Neural progenitor cell (in vitro differentiated cells): ENCODE data around the gene GFPT2. TPM values are rescaled to one million over a fixed set of nuclear protein-coding genes. Genes with fewer than 3 reads are reported as not detected.

Experiments
- DNase-seq: peaks from one replicate; pipeline ENCODE4 v3.0.0-alpha.2; 2016; ENCODE audit warnings: low spot score
- H2AFZ ChIP-seq: fragments of 200-600 bp; sonication (generic); replicated peaks from 2 replicates; pipeline ENCODE4 v1.6.1; 2016; ENCODE audit warnings: antibody characterized with exemption
- H3F3A ChIP-seq: fragments of 200-600 bp; sonication (generic); 2 replicates; pipeline ENCODE4 v1.6.1; 2016; ENCODE audit warnings: antibody characterized with exemption, low read depth
- H3K27ac ChIP-seq: fragments of 200-600 bp; sonication (generic); 2 replicates; pipeline ENCODE4 v1.5.1; 2016; ENCODE audit warnings: mild to moderate bottlenecking
- H3K27me3 ChIP-seq: fragments of 200-600 bp; sonication (generic); 2 replicates; pipeline ENCODE4 v1.6.1; 2016; ENCODE audit warnings: mild to moderate bottlenecking, moderate library complexity
- H3K36me3 ChIP-seq: fragments of 200-600 bp; sonication (generic); 2 replicates; pipeline ENCODE4 v1.5.1; 2016
- H3K4me1 ChIP-seq: fragments of 200-600 bp; sonication (generic); 2 replicates; pipeline ENCODE4 v1.6.1; 2016; ENCODE audit warnings: mixed run types
- H3K4me2 ChIP-seq: fragments of 200-600 bp; sonication (generic); 2 replicates; pipeline ENCODE4 v1.6.1; 2016
- H3K4me3 ChIP-seq: fragments of 200-600 bp; sonication (generic); 2 replicates; pipeline ENCODE4 v1.5.1; 2016
- H3K79me2 ChIP-seq: fragments of 200-600 bp; sonication (generic); 2 replicates; pipeline ENCODE4 v1.6.1; 2016; ENCODE audit warnings: low read depth
- H3K9ac ChIP-seq: fragments of 200-600 bp; sonication (generic); 2 replicates; pipeline ENCODE4 v1.6.1; 2016
- H3K9me3 ChIP-seq: fragments of 200-600 bp; sonication (generic); 2 replicates; pipeline ENCODE4 v1.5.1; 2016; ENCODE audit warnings: low read depth
- H4K20me1 ChIP-seq: fragments of 200-600 bp; sonication (generic); 2 replicates; pipeline ENCODE4 v1.6.1; 2016; ENCODE audit warnings: low read depth
- H3K27ac Mint-ChIP-seq: 3 replicates; pipeline ENCODE4 v1.8.0; 2021; ENCODE audit warnings: mixed read lengths
- H3K27me3 Mint-ChIP-seq: 2 replicates; pipeline ENCODE4 v1.8.0; 2022; ENCODE audit warnings: low read depth, mild to moderate bottlenecking, inconsistent platforms, moderate library complexity, mixed read lengths; ENCODE audit not compliant: insufficient read depth
- H3K36me3 Mint-ChIP-seq: 3 replicates; pipeline ENCODE4 v1.8.0; 2021; ENCODE audit warnings: mixed read lengths
- H3K4me1 Mint-ChIP-seq: 3 replicates; pipeline ENCODE4 v1.8.0; 2021; ENCODE audit warnings: mixed read lengths
- H3K4me3 Mint-ChIP-seq: 3 replicates; pipeline ENCODE4 v1.8.0; 2021; ENCODE audit warnings: mild to moderate bottlenecking, moderate library complexity, mixed read lengths
- H3K9me3 Mint-ChIP-seq: 3 replicates; pipeline ENCODE4 v1.8.0; 2020; ENCODE audit warnings: mixed read lengths
- EZH2 ChIP-seq: fragments of 200-600 bp; sonication (generic); IDR thresholded peaks from 2 replicates; pipeline ENCODE4 v1.6.1; 2017; ENCODE audit warnings: antibody characterized with exemption, mild to moderate bottlenecking, moderate library complexity
- EZH2phosphoT487 ChIP-seq: fragments of 200-600 bp; sonication (generic); IDR thresholded peaks from 2 replicates; pipeline ENCODE4 v1.6.1; 2017; ENCODE audit warnings: antibody characterized with exemption
- total RNA-seq: library from RNA; depleted of rRNA; stranded (reverse); fragments of >200 nt; gene quantifications from 2 replicates; pipeline ENCODE4 v1.2.3, GENCODE V29; 2015; ENCODE audit warnings: low replicate concordance
- TF ChIP-seq, protein P1 (sequence below): fragments of 200-600 bp; sonication (generic); IDR thresholded peaks from 2 replicates; pipeline ENCODE4 v1.5.1; 2017; ENCODE audit warnings: antibody characterized with exemption, mild to moderate bottlenecking

Gene GFPT2
- total RNA-seq, 1 donor from 2014 or later = 18.9 TPM

DNA sequence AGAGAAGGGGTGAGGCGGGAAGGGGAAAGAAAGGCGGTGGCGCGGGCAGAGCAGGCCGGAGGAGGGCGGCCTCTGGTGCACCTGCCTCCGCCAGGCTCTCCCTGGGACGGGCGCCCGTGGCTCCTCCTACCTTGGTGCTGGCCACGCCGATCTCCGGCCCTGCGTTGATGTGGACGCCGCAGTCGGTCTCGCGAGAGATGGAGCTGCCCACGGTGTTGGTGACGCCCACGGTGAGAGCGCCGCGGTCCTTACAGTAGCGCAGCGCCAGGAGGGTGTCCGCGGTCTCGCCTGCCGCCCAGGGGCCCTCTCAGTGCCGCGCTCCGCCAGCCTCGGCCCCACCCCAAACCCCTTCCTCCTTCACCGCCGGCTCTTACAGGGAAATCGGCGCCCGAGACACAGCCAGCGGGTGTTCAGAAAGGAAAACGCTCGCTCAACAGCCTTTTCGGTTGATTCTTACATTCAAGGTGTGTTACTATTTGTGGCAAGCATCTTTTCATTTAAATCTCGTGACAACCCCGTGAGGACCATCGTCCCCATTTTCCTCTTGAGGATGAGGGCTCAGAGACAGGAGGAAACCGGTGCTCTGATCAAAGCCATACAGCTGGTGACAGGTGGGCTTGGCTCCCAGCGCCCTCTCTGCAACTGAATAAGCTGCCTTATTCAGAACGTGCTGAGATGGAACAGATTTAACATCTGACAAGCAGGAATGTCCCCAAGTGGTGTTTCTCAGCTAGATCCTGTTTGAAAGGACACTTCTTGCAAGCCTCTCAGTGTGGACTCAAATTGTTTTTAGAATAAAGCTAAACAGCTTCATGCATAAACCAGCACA lies 39.2 kb downstream of the GFPT2 start:
- Mint-ChIP-seq H3K27ac (no peak overlapping the region), H3K4me1 (no peaks in the 10 kb centered on the region), H3K36me3 (peaks cover 10% of the 10 kb centered on the region), H3K4me3 (no peak overlapping the region), H3K27me3 (peaks cover 5% of the 10 kb centered on the region), H3K9me3 (no peaks in the 10 kb centered on the region)
- Histone ChIP-seq H3K9ac (no peak overlapping the region), H3K27me3 (no peaks in the 10 kb centered on the region), H3K27ac (no peak overlapping the region), H3K4me3 (no peak overlapping the region), H4K20me1 (no peaks in the 10 kb centered on the region), H3K9me3 (no peaks in the 10 kb centered on the region), H2AFZ (no peak overlapping the region), H3K36me3 (no peaks in the 10 kb centered on the region), H3K4me1 (no peaks in the 10 kb centered on the region), H3K4me2 (no peak overlapping the region), H3K79me2 (no peaks in the 10 kb centered on the region), H3F3A (no peaks in the 10 kb centered on the region)
- no peak for DNase-seq
- TF ChIP-seq EZH2phosphoT487 (no peak), EZH2 (no peak)
- TF ChIP-seq, protein P1, sequence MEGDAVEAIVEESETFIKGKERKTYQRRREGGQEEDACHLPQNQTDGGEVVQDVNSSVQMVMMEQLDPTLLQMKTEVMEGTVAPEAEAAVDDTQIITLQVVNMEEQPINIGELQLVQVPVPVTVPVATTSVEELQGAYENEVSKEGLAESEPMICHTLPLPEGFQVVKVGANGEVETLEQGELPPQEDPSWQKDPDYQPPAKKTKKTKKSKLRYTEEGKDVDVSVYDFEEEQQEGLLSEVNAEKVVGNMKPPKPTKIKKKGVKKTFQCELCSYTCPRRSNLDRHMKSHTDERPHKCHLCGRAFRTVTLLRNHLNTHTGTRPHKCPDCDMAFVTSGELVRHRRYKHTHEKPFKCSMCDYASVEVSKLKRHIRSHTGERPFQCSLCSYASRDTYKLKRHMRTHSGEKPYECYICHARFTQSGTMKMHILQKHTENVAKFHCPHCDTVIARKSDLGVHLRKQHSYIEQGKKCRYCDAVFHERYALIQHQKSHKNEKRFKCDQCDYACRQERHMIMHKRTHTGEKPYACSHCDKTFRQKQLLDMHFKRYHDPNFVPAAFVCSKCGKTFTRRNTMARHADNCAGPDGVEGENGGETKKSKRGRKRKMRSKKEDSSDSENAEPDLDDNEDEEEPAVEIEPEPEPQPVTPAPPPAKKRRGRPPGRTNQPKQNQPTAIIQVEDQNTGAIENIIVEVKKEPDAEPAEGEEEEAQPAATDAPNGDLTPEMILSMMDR = no peak

DNA sequence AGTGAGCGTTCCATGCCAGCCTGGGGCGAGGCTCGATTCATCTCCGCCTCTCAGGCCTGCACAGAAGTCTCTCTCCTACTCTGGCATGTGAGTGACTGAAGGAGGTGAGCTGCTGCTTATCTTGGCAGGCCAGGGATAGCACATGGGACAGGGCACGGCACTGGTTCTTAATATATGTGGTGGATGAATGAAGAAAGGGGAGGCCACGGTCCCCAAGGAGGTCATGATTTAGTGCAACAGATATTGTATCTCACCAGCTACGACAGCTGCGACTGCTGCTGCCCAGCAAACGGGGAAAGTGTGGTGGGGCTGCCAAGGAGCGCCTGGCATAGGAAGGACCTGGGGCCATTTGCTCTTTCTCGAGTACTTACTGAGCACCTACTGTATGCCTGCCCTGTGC lies 41.9 kb downstream of the GFPT2 start:
- H4K20me1 ChIP-seq = no peaks in the 10 kb centered on the region
- Mint-ChIP-seq H3K4me3 (no peak overlapping the region), H3K27ac (peak overlapping the region; percentile 42), H3K4me1 (no peaks in the 10 kb centered on the region), H3K9me3 (no peaks in the 10 kb centered on the region), H3K27me3 (peaks cover 5% of the 10 kb centered on the region), H3K36me3 (peaks cover 12% of the 10 kb centered on the region)
- TF ChIP-seq EZH2phosphoT487 (no peak), EZH2 (no peak)
- TF ChIP-seq, protein P1 = no peak
- no peaks in the 10 kb centered on the region for H3K36me3 ChIP-seq
- H3K27ac ChIP-seq = no peak overlapping the region
- no peak overlapping the region for H3K4me2 ChIP-seq
- no peaks in the 10 kb centered on the region for H3K27me3 ChIP-seq
- H2AFZ ChIP-seq = no peak overlapping the region
- H3K4me3 ChIP-seq = no peak overlapping the region
- no peaks in the 10 kb centered on the region for H3K4me1 ChIP-seq
- no peaks in the 10 kb centered on the region for H3F3A ChIP-seq
- no peak for DNase-seq
- no peaks in the 10 kb centered on the region for H3K79me2 ChIP-seq
- H3K9me3 ChIP-seq = no peaks in the 10 kb centered on the region
- H3K9ac ChIP-seq = no peak overlapping the region

DNA sequence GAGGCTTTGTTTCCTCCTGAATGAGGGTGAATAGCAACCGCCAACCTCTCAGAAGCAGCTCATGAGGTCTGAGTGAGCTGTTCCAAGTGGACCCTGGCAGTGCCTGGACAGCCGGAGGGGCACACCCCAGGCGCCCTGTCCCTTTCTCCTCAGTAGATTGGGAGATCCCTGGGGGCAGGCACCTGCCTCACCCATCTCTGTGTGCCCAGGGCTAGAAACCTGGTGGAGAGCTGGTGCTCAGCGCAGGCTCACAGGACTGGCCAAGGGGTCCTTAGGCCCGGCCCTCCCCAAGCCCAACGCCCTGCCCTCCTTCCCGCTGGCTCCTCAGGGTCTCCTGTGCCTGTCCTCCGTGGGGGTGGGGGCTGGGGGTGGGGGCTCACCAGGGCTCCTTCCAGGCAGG lies 46.3 kb downstream of the GFPT2 start:
- H3K79me2 ChIP-seq = no peaks in the 10 kb centered on the region
- no peak overlapping the region for H3K4me2 ChIP-seq
- H3K9me3 Mint-ChIP-seq = no peaks in the 10 kb centered on the region
- H3K4me3 Mint-ChIP-seq = no peak overlapping the region
- H3K9ac ChIP-seq = no peak overlapping the region
- H3K36me3 ChIP-seq = no peaks in the 10 kb centered on the region
- no peaks in the 10 kb centered on the region for H3K9me3 ChIP-seq
- no peaks in the 10 kb centered on the region for H3K4me1 ChIP-seq
- no peaks in the 10 kb centered on the region for H4K20me1 ChIP-seq
- H3K4me1 Mint-ChIP-seq = no peaks in the 10 kb centered on the region
- peaks cover 16% of the 10 kb centered on the region for H3K36me3 Mint-ChIP-seq
- H3K27ac Mint-ChIP-seq = no peak overlapping the region
- TF ChIP-seq EZH2phosphoT487 (no peak), EZH2 (no peak)
- TF ChIP-seq, protein P1 = no peak
- no peak for DNase-seq
- no peak overlapping the region for H2AFZ ChIP-seq
- H3K27me3 ChIP-seq = no peaks in the 10 kb centered on the region
- H3K27me3 Mint-ChIP-seq = peaks cover 2% of the 10 kb centered on the region
- no peaks in the 10 kb centered on the region for H3F3A ChIP-seq
- no peak overlapping the region for H3K4me3 ChIP-seq
- H3K27ac ChIP-seq = no peak overlapping the region
